ENCODE data around the gene CDKN2AIP.

DNA sequence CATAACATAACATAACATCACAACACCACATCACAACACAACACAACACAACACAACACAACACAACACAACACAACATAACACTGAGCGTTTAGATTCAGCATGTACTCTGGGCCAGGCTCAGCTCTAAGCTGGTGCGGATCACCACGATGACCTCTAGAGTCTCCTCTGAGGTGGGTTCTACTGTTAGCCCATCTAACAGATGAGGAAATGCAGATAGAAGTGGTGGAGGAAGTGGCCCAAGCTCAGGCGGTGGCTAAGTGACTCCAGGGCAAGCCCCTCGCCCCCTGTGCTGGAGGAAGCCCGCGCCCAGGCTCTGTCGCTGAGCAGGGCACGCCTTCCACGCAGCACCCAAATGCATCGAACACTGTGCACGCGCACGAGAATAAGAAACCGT lies 45.3 kb upstream of the CDKN2AIP start:
- TF ChIP-seq CTCF (IDR thresholded peaks at IDR 0.05; ENCODE audit: poor library complexity) (no peak), EZH2 (IDR thresholded peaks at IDR 0.05; ENCODE audit: borderline replicate concordance) (no peak)
